ENCODE results near the gene STYK1. TPM values are rescaled to one million over a fixed set of nuclear protein-coding genes. Genes with fewer than 3 reads are reported as not detected.

The STYK1 gene
- total and polyA plus RNA-seq, 12 donors, result 0.08 to 0.13 (median 0.10) TPM; not detected in 9

DNA sequence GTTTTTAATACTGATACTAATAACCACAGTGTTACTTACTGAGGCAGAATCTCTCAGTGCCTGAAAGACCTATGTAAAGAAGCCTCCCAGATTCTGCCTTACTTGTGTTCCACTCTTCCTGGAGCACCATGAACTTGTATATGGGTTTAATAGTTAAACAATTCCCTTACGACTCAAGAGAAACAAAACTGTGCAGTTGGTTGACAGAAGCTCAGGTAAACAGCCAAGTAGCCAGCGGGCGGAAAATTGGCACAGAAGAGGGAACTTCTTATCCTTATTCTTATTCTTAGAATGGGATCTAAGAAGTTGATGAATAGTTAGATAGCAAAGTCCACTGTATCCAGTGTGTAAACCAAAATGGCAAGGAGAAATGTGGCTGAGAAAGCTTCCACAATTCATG, 37.7 kb downstream of the STYK1 start:
- DNase-seq, result no peak
- no peak overlapping the region for H3K4me3 ChIP-seq
- no peak overlapping the region for H3K27ac ChIP-seq
- WGBS, 4 donors, result 80 to 84% (median 84%) methylated on average over 3 of the region's 3 CpGs
- no peaks in the 10 kb centered on the region for H3K9me3 ChIP-seq (replicated peaks in 1 of 3)
- H3K36me3 ChIP-seq (replicated peaks in 1 of 2), result no peaks in the 10 kb centered on the region
- H3K4me1 ChIP-seq (replicated peaks in 1 of 2), result no peaks in the 10 kb centered on the region
- H3K27me3 ChIP-seq, result no peaks in the 10 kb centered on the region
- intact Hi-C loops (cut with DNase I), result no loop called here
- no peak for TF ChIP-seq CTCF (IDR thresholded peaks at IDR 0.05)
- no peak for TF ChIP-seq POLR2A (IDR thresholded peaks at IDR 0.05)

- no peak for DNase-seq
- H3K4me3 ChIP-seq, result no peak overlapping the region
- H3K27me3 ChIP-seq, result no peaks in the 10 kb centered on the region
- no peaks in the 10 kb centered on the region for H3K4me1 ChIP-seq (replicated peaks in 1 of 2)
- WGBS, 4 donors, result 64 to 70% (median 67%) methylated on average over 2 of the region's 2 CpGs
- no peaks in the 10 kb centered on the region for H3K36me3 ChIP-seq (replicated peaks in 1 of 2)
- TF ChIP-seq POLR2A (IDR thresholded peaks at IDR 0.05), result no peak
- no peak for TF ChIP-seq CTCF (IDR thresholded peaks at IDR 0.05)
- H3K27ac ChIP-seq, result no peak overlapping the region
- no peaks in the 10 kb centered on the region for H3K9me3 ChIP-seq (replicated peaks in 1 of 3)
- intact Hi-C loops (cut with DNase I), result no loop called here
These were observed 38.5 kb downstream of the STYK1 start for GRCh38 chr12:10635306-10635705.

- H3K27ac ChIP-seq, result no peak overlapping the region
- no peak overlapping the region for H3K4me3 ChIP-seq
- 81 to 85% (median 82%) methylated on average over 5 of the region's 5 CpGs for WGBS, 4 donors
- H3K27me3 ChIP-seq, result no peaks in the 10 kb centered on the region
- no peaks in the 10 kb centered on the region for H3K9me3 ChIP-seq (replicated peaks in 1 of 3)
- no peaks in the 10 kb centered on the region for H3K4me1 ChIP-seq (replicated peaks in 1 of 2)
- no peak for DNase-seq
- H3K36me3 ChIP-seq (replicated peaks in 1 of 2), result no peaks in the 10 kb centered on the region
- TF ChIP-seq CTCF (IDR thresholded peaks at IDR 0.05) (no peak), POLR2A (IDR thresholded peaks at IDR 0.05) (no peak)
- intact Hi-C loops (cut with DNase I), result no loop called here
These were observed 39.4 kb downstream of the STYK1 start for GRCh38 chr12:10634427-10634826.

DNA sequence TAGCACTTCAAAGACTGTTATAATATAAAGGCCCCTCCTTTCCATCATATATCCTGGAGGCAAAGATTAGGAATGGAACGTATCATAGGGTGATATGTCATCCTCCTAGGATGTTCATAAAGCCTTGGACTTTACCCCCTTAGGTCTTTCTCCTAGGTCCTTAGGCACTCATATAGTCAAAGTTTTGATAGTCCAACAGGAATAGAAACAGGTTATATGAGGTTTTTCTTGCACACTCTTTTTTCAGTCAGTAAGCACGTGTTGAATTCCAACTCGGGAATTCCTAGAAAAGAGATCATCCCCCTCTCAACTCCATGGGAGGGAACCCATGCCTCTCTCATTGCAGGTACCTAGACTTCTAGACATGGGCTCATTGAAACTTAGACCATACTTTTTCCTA, 40.3 kb downstream of the STYK1 start:
- H3K27ac ChIP-seq, result no peak overlapping the region
- no peaks in the 10 kb centered on the region for H3K9me3 ChIP-seq (replicated peaks in 1 of 3)
- H3K27me3 ChIP-seq, result no peaks in the 10 kb centered on the region
- H3K36me3 ChIP-seq (replicated peaks in 1 of 2), result no peaks in the 10 kb centered on the region
- no peak for DNase-seq
- no peak overlapping the region for H3K4me3 ChIP-seq
- no peaks in the 10 kb centered on the region for H3K4me1 ChIP-seq (replicated peaks in 1 of 2)
- no peak for TF ChIP-seq CTCF (IDR thresholded peaks at IDR 0.05)
- no peak for TF ChIP-seq POLR2A (IDR thresholded peaks at IDR 0.05)
- intact Hi-C loops (cut with DNase I), result no loop called here
- 58 to 70% (median 64%) methylated on average over 3 of the region's 3 CpGs for WGBS, 4 donors
